Liver (tissue), 9 donors: Measurements from ENCODE around the gene TRNAU1AP. TPM values are rescaled to one million over a fixed set of nuclear protein-coding genes. Genes with fewer than 3 reads are reported as not detected.

Source experiments
- DNase-seq: peaks from one replicate; pipeline ENCODE4 v3.0.0-alpha.2; 2017; ENCODE audit warnings: low spot score
- H3K27ac ChIP-seq, 2 donors: one replicate each; pipeline ENCODE4 v1.7.0; 2013; ENCODE audit warnings: inconsistent platforms in 2 of 2, low read length in 2 of 2, control low read depth in 1 of 2, low read depth in 1 of 2, mild to moderate bottlenecking in 1 of 2
- H3K27me3 ChIP-seq, 4 donors: one replicate each; pipeline versions ENCODE4 v1.6.1 to v1.7.0; 2013; ENCODE audit warnings: low read length in 3 of 4, inconsistent platforms in 1 of 4, mild to moderate bottlenecking in 1 of 4, moderate library complexity in 1 of 4; ENCODE audit not compliant: control insufficient read depth in 4 of 4, insufficient read depth in 4 of 4
- H3K36me3 ChIP-seq, 4 donors: one replicate each; pipeline versions ENCODE4 v1.6.1 to v1.7.0; 2013; ENCODE audit warnings: low read length in 3 of 4, mild to moderate bottlenecking in 3 of 4, low read depth in 1 of 4, moderate library complexity in 1 of 4; ENCODE audit not compliant: control insufficient read depth in 4 of 4, insufficient read depth in 3 of 4
- H3K4me1 ChIP-seq, 4 donors: one replicate each; pipeline versions ENCODE4 v1.6.1 to v1.7.0; 2013; ENCODE audit warnings: low read length in 3 of 4, mild to moderate bottlenecking in 3 of 4, moderate library complexity in 1 of 4; ENCODE audit not compliant: control insufficient read depth in 4 of 4, insufficient read depth in 4 of 4
- H3K4me3 ChIP-seq, 3 donors: one replicate each; pipeline versions ENCODE4 v1.6.1 to v1.7.0; 2013; ENCODE audit warnings: low read length in 3 of 3, control low read depth in 1 of 3, low read depth in 1 of 3, mild to moderate bottlenecking in 1 of 3
- H3K9ac ChIP-seq, 2 donors: one replicate each; pipeline ENCODE4 v1.7.0; 2013; ENCODE audit warnings: low read length in 2 of 2, mild to moderate bottlenecking in 2 of 2, moderate library complexity in 2 of 2, control low read depth in 1 of 2, low read depth in 1 of 2
- H3K9me3 ChIP-seq, 4 donors: one replicate each; pipeline versions ENCODE4 v1.6.1 to v1.7.0; 2013; ENCODE audit warnings: low read length in 3 of 4; ENCODE audit not compliant: control insufficient read depth in 4 of 4
- EGR1 ChIP-seq, 2 donors: IDR thresholded peaks; 2 replicates each; pipeline ENCODE4 v1.6.1; 2016 to 2018; ENCODE audit warnings: antibody characterized with exemption in 2 of 2, low read depth in 2 of 2
- FOXA1 ChIP-seq: IDR thresholded peaks from 2 replicates; pipeline ENCODE4 v1.6.1; 2016; ENCODE audit warnings: antibody characterized with exemption
- FOXA2 ChIP-seq: IDR thresholded peaks from 2 replicates; pipeline ENCODE4 v1.6.1; 2016; ENCODE audit warnings: antibody characterized with exemption
- GABPA ChIP-seq, 2 donors: IDR thresholded peaks in 1 of 2; conservative IDR thresholded peaks in 1 of 2; 2 replicates each; pipeline ENCODE4 v1.6.1; 2016; ENCODE audit warnings: antibody characterized with exemption in 2 of 2, mild to moderate bottlenecking in 1 of 2, moderate library complexity in 1 of 2
- HNF4A ChIP-seq, 2 donors: conservative IDR thresholded peaks; 2 replicates each; pipeline ENCODE4 v1.6.1; 2016; ENCODE audit warnings: antibody characterized with exemption in 2 of 2, mild to moderate bottlenecking in 2 of 2
- HNF4G ChIP-seq: IDR thresholded peaks from 2 replicates; pipeline ENCODE4 v1.6.1; 2016; ENCODE audit warnings: antibody characterized with exemption
- JUND ChIP-seq, 2 donors: IDR thresholded peaks; 2 replicates each; pipeline ENCODE4 v1.6.1; 2016; ENCODE audit warnings: antibody characterized with exemption in 2 of 2
- NR2F2 ChIP-seq: IDR thresholded peaks from 2 replicates; pipeline ENCODE4 v1.6.1; 2016; ENCODE audit warnings: antibody characterized with exemption
- RAD21 ChIP-seq, 2 donors: IDR thresholded peaks; 2 replicates each; pipeline ENCODE4 v1.6.1; 2016; ENCODE audit warnings: antibody characterized with exemption in 2 of 2, mild to moderate bottlenecking in 2 of 2
- RXRA ChIP-seq, 2 donors: IDR thresholded peaks; 2 replicates each; pipeline ENCODE4 v1.6.1; 2017 to 2018; ENCODE audit warnings: antibody characterized with exemption in 2 of 2, mild to moderate bottlenecking in 1 of 2
- SP1 ChIP-seq: IDR thresholded peaks from 2 replicates; pipeline ENCODE4 v1.6.1; 2018; ENCODE audit warnings: antibody characterized with exemption, mild to moderate bottlenecking
- TAF1 ChIP-seq: conservative IDR thresholded peaks from 2 replicates; pipeline ENCODE4 v1.6.1; 2016; ENCODE audit warnings: antibody characterized with exemption, mild to moderate bottlenecking
- YY1 ChIP-seq: IDR thresholded peaks from 2 replicates; pipeline ENCODE4 v1.6.1; 2016; ENCODE audit warnings: antibody characterized with exemption, mild to moderate bottlenecking
- WGBS: extraction: QIAGEN DNeasy Blood & Tissue Kit; methylation state at CpG from one replicate; pipeline ENCODE4 v1.1.7; 2013; 5-methylcytosine and 5-hydroxymethylcytosine counted together
- polyA plus RNA-seq, 2 donors: library from polyadenylated mRNA; stranded (reverse) in 1 of 2; unstranded in 1 of 2; fragments of 200-250 nt in 1 of 2; fragments of >200 nt in 1 of 2; fragmentation: Nextera tagmentation in 1 of 2; extraction: Ambion mirVana in 1 of 2; gene quantifications; one replicate each; pipeline versions ENCODE4 v1.2.1 to v1.2.3, GENCODE V29; 2013 to 2015
- total RNA-seq, 2 donors: library from RNA; depleted of rRNA; stranded (reverse); fragments of >200 nt; gene quantifications; one replicate each; pipeline ENCODE4 v1.2.3, GENCODE V29; 2014
- TF ChIP-seq, protein P1 (sequence below): IDR thresholded peaks from 2 replicates; pipeline ENCODE4 v1.6.1; 2016; ENCODE audit warnings: antibody characterized with exemption
- TF ChIP-seq, protein P2 (sequence below): IDR thresholded peaks from 2 replicates; pipeline ENCODE4 v1.6.1; 2016; ENCODE audit warnings: antibody characterized with exemption
- TF ChIP-seq, protein P3 (sequence below): IDR thresholded peaks from 2 replicates; pipeline ENCODE4 v1.6.1; 2016; ENCODE audit warnings: antibody characterized with exemption
- TF ChIP-seq, protein P4 (sequence below): fragments of 150-350 bp; IDR thresholded peaks from 2 replicates; pipeline ENCODE4 v1.5.1; 2017; ENCODE audit warnings: improper control_type of control experiment, low read depth, low read length; ENCODE audit not compliant: missing input control
- TF ChIP-seq, protein P5 (sequence below): IDR thresholded peaks from 2 replicates; pipeline ENCODE4 v1.6.1; 2016; ENCODE audit warnings: antibody characterized with exemption, mild to moderate bottlenecking
- donor health status: healthy.
- donor health status: healthy.
- donor health status: healthy.
- donor health status: healthy.
- donor health status: healthy.

The TRNAU1AP gene
- total and polyA plus RNA-seq, 4 donors = 5.6 to 12.0 (median 8.8) TPM

DNA sequence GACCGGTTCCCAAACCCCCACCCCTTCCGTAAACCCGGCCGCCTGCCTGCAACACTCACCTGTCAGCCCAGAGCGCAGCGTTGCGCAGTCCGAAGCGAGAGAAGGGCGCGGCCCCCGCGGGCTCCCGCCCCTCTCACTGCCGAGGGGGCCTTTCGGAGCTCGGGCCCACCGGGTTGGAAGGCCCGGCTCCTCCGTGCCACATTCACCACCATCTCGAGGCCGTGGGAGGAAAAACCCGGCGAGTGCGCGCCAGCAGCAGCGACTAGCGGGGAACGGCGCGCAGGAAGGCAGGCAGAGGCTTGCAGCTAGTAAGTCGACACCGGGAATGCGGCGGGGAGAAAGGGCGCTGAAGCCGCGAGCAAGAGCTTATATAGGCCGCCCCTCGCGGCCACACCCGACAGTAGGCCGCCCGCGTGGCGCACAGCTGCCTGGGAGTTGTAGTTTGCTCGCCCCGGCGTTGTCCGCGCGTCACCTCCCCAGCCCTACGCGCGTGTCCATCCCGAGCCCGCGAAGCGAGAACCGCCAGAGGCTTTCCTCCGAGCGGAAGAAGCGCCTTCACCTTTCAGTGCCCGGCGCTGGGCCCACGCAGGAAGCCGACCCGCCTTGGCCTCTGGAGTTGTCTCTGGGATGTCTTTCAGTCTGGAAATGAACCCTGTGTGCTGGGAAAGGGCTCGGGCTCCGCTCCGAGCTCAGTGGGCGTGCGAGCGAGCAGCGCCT is 28.8 kb downstream of the TRNAU1AP start:
- H3K9ac ChIP-seq = peak overlapping the region; percentile 53 to 77

DNA sequence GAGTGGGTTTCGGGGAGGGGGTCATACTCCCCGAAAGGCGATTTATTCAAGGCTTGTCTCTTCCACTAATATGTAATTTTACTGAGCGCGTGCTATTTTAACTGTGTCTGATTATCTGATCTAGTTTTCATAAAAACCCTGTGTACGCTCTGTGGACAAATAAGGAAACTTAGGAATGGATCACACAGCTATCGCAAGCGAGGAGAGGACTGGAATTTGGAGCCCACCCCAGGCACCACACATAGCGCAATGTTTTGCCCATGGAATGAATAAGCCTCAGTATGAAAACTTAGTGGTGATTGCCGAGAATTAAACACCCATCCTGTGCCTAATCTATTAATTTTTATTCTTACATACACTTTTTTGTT is 29.3 kb downstream of the TRNAU1AP start:
- 2% methylated on average over 10 of the region's 10 CpGs for WGBS
- no peak for DNase-seq
- TF ChIP-seq EGR1 (IDR thresholded peaks at IDR 0.05; ENCODE audit: low read depth in 2 of 2) (no peak), YY1 (no peak), SP1 (no peak), RAD21 (IDR thresholded peaks at IDR 0.05) (no peak), HNF4A (conservative IDR thresholded peaks at IDR 0.05) (no peak), HNF4G (no peak), NR2F2 (no peak), FOXA2 (no peak)
- TF ChIP-seq, protein P1, sequence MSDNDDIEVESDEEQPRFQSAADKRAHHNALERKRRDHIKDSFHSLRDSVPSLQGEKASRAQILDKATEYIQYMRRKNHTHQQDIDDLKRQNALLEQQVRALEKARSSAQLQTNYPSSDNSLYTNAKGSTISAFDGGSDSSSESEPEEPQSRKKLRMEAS = no peak
- TF ChIP-seq, protein P2, sequence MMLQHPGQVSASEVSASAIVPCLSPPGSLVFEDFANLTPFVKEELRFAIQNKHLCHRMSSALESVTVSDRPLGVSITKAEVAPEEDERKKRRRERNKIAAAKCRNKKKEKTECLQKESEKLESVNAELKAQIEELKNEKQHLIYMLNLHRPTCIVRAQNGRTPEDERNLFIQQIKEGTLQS = no peak
- TF ChIP-seq, protein P3, sequence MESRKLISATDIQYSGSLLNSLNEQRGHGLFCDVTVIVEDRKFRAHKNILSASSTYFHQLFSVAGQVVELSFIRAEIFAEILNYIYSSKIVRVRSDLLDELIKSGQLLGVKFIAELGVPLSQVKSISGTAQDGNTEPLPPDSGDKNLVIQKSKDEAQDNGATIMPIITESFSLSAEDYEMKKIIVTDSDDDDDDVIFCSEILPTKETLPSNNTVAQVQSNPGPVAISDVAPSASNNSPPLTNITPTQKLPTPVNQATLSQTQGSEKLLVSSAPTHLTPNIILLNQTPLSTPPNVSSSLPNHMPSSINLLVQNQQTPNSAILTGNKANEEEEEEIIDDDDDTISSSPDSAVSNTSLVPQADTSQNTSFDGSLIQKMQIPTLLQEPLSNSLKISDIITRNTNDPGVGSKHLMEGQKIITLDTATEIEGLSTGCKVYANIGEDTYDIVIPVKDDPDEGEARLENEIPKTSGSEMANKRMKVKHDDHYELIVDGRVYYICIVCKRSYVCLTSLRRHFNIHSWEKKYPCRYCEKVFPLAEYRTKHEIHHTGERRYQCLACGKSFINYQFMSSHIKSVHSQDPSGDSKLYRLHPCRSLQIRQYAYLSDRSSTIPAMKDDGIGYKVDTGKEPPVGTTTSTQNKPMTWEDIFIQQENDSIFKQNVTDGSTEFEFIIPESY = no peak
- TF ChIP-seq, protein P4, sequence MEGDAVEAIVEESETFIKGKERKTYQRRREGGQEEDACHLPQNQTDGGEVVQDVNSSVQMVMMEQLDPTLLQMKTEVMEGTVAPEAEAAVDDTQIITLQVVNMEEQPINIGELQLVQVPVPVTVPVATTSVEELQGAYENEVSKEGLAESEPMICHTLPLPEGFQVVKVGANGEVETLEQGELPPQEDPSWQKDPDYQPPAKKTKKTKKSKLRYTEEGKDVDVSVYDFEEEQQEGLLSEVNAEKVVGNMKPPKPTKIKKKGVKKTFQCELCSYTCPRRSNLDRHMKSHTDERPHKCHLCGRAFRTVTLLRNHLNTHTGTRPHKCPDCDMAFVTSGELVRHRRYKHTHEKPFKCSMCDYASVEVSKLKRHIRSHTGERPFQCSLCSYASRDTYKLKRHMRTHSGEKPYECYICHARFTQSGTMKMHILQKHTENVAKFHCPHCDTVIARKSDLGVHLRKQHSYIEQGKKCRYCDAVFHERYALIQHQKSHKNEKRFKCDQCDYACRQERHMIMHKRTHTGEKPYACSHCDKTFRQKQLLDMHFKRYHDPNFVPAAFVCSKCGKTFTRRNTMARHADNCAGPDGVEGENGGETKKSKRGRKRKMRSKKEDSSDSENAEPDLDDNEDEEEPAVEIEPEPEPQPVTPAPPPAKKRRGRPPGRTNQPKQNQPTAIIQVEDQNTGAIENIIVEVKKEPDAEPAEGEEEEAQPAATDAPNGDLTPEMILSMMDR = no peak

More for the DNA sequence above, 28.8 kb downstream of the TRNAU1AP start:
- DNase-seq = peak; percentile 96
- H3K36me3 ChIP-seq = peaks cover 2 to 24% (median 18%) of the 10 kb centered on the region in 4 donors
- H3K4me1 ChIP-seq = peaks cover 0 to 28% (median 13%) of the 10 kb centered on the region in 4 donors
- under 1% methylated on average over 75 of the region's 75 CpGs for WGBS
- H3K27me3 ChIP-seq = no peaks in the 10 kb centered on the region
- H3K4me3 ChIP-seq = peak overlapping the region; percentile 70 to 89 (median 79)
- TF ChIP-seq, protein P3 = peak; percentile 59
- TF ChIP-seq, protein P1 = peak; percentile 68
- TF ChIP-seq YY1 (peak; percentile 87), RXRA (IDR thresholded peaks at IDR 0.05) (peak in 1 of 2 donors; percentile 36), FOXA1 (no peak), NR2F2 (peak; percentile 4), SP1 (peak; percentile 53), GABPA (IDR thresholded peaks at IDR 0.05 in 1 of 2, conservative IDR thresholded peaks at IDR 0.05 in 1 of 2) (peak in 1 of 2 donors; percentile 64), RAD21 (IDR thresholded peaks at IDR 0.05) (peak in 1 of 2 donors; percentile 21), HNF4G (no peak), HNF4A (conservative IDR thresholded peaks at IDR 0.05) (peak in 1 of 2 donors; percentile 17), TAF1 (peak; percentile 100), FOXA2 (no peak), JUND (IDR thresholded peaks at IDR 0.05) (no peak)
- TF ChIP-seq, protein P2 = no peak
- TF ChIP-seq, protein P5, sequence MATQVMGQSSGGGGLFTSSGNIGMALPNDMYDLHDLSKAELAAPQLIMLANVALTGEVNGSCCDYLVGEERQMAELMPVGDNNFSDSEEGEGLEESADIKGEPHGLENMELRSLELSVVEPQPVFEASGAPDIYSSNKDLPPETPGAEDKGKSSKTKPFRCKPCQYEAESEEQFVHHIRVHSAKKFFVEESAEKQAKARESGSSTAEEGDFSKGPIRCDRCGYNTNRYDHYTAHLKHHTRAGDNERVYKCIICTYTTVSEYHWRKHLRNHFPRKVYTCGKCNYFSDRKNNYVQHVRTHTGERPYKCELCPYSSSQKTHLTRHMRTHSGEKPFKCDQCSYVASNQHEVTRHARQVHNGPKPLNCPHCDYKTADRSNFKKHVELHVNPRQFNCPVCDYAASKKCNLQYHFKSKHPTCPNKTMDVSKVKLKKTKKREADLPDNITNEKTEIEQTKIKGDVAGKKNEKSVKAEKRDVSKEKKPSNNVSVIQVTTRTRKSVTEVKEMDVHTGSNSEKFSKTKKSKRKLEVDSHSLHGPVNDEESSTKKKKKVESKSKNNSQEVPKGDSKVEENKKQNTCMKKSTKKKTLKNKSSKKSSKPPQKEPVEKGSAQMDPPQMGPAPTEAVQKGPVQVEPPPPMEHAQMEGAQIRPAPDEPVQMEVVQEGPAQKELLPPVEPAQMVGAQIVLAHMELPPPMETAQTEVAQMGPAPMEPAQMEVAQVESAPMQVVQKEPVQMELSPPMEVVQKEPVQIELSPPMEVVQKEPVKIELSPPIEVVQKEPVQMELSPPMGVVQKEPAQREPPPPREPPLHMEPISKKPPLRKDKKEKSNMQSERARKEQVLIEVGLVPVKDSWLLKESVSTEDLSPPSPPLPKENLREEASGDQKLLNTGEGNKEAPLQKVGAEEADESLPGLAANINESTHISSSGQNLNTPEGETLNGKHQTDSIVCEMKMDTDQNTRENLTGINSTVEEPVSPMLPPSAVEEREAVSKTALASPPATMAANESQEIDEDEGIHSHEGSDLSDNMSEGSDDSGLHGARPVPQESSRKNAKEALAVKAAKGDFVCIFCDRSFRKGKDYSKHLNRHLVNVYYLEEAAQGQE = peak; percentile 96
- no peaks in the 10 kb centered on the region for H3K9me3 ChIP-seq
- peak overlapping the region; percentile 81 to 89 for H3K27ac ChIP-seq

More for the DNA sequence above, 29.3 kb downstream of the TRNAU1AP start:
- peaks cover 0 to 28% (median 13%) of the 10 kb centered on the region in 4 donors for H3K4me1 ChIP-seq
- peak overlapping the region; percentile 53 to 77 for H3K9ac ChIP-seq
- peaks cover 2 to 19% (median 15%) of the 10 kb centered on the region in 4 donors for H3K36me3 ChIP-seq
- H3K4me3 ChIP-seq = peak overlapping the region; percentile 70 to 89 (median 79)
- H3K27me3 ChIP-seq = no peaks in the 10 kb centered on the region
- H3K27ac ChIP-seq = peak overlapping the region; percentile 81 to 89
- H3K9me3 ChIP-seq = no peaks in the 10 kb centered on the region
